ENCODE data around the gene APLP1.
"Not testable (repeated sequence)": the region's sequence is repeated elsewhere in the genome, so short reads cannot be mapped to it uniquely, and the experiment has no call there.

The APLP1 gene

GRCh38 chr19:35885904-35886303 is 17.5 kb downstream of the APLP1 start:
- no peak for DNase-seq

GRCh38 chr19:35887197-35887596 is 18.8 kb downstream of the APLP1 start:
- no peak for DNase-seq

GRCh38 chr19:35888398-35888797 is 20.0 kb downstream of the APLP1 start:
- no peak for DNase-seq

GRCh38 chr19:35889370-35890112 is 21.2 kb downstream of the APLP1 start:
- DNase-seq, result no peak

- no peak for DNase-seq
Observed at GRCh38 chr19:35890113-35890650, 21.8 kb downstream of the APLP1 start.

- not testable (repeated sequence) for DNase-seq
Observed at GRCh38 chr19:35891819-35892218, 23.4 kb downstream of the APLP1 start.

- no peak for DNase-seq
Observed at GRCh38 chr19:35894342-35894741, 26.0 kb downstream of the APLP1 start.

GRCh38 chr19:35895911-35896642 is 27.7 kb downstream of the APLP1 start:
- no peak for DNase-seq

- DNase-seq, result no peak
Observed at GRCh38 chr19:35896643-35897040, 28.3 kb downstream of the APLP1 start.

GRCh38 chr19:35897706-35898451 is 29.5 kb downstream of the APLP1 start:
- no peak for DNase-seq

GRCh38 chr19:35898499-35898809 is 30.1 kb downstream of the APLP1 start:
- no peak for DNase-seq

GRCh38 chr19:35899547-35900214 is 31.3 kb downstream of the APLP1 start:
- peak; percentile 92 for DNase-seq

GRCh38 chr19:35901055-35901644 is 32.8 kb downstream of the APLP1 start:
- no peak for DNase-seq

- no peak for DNase-seq
Observed at GRCh38 chr19:35901854-35902661, 33.7 kb downstream of the APLP1 start, which contains the start of gene HCST. TSS of gene HCST (plus strand) at chr19:35902529. CDS start at chr19:35902594, 65 bp downstream.

- no peak for DNase-seq
Observed at GRCh38 chr19:35902870-35903475, 34.6 kb downstream of the APLP1 start.

- peak; percentile 38 for DNase-seq
Observed at GRCh38 chr19:35903550-35904179, 35.3 kb downstream of the APLP1 start.

GRCh38 chr19:35904311-35905068 is 36.1 kb downstream of the APLP1 start:
- DNase-seq, result no peak

GRCh38 chr19:35905178-35905727 is 36.9 kb downstream of the APLP1 start:
- DNase-seq, result no peak

- no peak for DNase-seq
Observed at GRCh38 chr19:35907377-35907745, 39.0 kb downstream of the APLP1 start.

Data from eye (tissue), 1 donor.